ENCODE results near the gene RAB37. TPM values are rescaled to one million over a fixed set of nuclear protein-coding genes. Genes with fewer than 3 reads are reported as not detected.

Gene RAB37
- total RNA-seq, 1 experiment from 2014 or later = 2.5 TPM

DNA sequence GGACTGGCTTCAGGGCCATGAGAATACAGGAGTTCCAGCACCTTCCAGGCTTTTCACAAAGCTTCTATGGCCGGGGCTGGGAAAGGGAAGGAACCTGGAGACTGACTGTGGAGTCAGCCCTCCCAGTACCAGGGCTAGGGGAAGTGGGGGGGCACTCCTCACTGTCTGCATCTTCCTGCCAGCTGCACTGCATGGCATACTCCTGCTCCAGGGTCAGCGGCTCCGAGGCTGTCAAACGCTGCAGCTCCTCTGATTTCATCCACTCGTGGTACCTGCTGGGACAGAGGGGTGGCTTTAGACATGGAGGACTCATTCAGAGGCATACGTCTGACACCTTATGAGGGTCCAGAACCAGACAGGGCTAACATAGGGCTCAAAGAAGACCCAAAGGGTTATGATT, 36.4 kb downstream of the RAB37 start:
- H3K9me3 ChIP-seq (ENCODE audit: control insufficient read depth, low read depth, low read length) = no peaks in the 10 kb centered on the region
- H4K8ac ChIP-seq (replicated peaks; ENCODE audit: insufficient read length, low read depth, low read length) = no peak overlapping the region
- no peak overlapping the region for H3K4ac ChIP-seq (ENCODE audit: low read depth, low read length)
- H4K5ac ChIP-seq (ENCODE audit: insufficient read length, low read depth, low read length) = no peak overlapping the region
- H2BK15ac ChIP-seq (ENCODE audit: low read depth, low read length) = no peak overlapping the region
- no peak overlapping the region for H2BK20ac ChIP-seq (ENCODE audit: low read depth, low read length, poor library complexity, severe bottlenecking)
- H3K18ac ChIP-seq (ENCODE audit: insufficient read length, low read depth, low read length) = no peak overlapping the region
- no peak overlapping the region for H2BK12ac ChIP-seq (ENCODE audit: insufficient read length, low read depth, low read length)
- no peak overlapping the region for H3K27ac ChIP-seq (ENCODE audit: insufficient read length, low read depth, low read length)
- no peak overlapping the region for H2AFZ ChIP-seq (ENCODE audit: low read length)
- no peak overlapping the region for H3K56ac ChIP-seq (ENCODE audit: insufficient read length, low read depth, low read length)
- H3K36me3 Mint-ChIP-seq (ENCODE audit: insufficient read depth in 1 of 3, low read depth in 3 of 3) = peaks cover 27 to 58% (median 52%) of the 10 kb centered on the region in 3 experiments; a peak in 6 of 7 replicates
- no peaks in the 10 kb centered on the region for H4K20me1 ChIP-seq (ENCODE audit: control insufficient read depth, insufficient read depth, insufficient read length)
- H2BK5ac ChIP-seq (ENCODE audit: insufficient read length, low read length) = no peak overlapping the region
- H3K4me1 ChIP-seq (ENCODE audit: insufficient read depth, low read length) = no peaks in the 10 kb centered on the region; the same call in 1 of the 2 replicates
- DNase-seq = no peak
- no peaks in the 10 kb centered on the region for H3K79me2 ChIP-seq (ENCODE audit: insufficient read depth, low read length)
- H3K23ac ChIP-seq (ENCODE audit: insufficient read length, low read depth, low read length) = no peak overlapping the region
- H3K23me2 ChIP-seq (ENCODE audit: insufficient read length, low read depth, low read length, poor library complexity, severe bottlenecking) = peaks cover 10% of the 10 kb centered on the region
- no peak overlapping the region for H3K9ac ChIP-seq (ENCODE audit: extremely low read depth, insufficient read length, low read length)
- peaks cover 13 to 26% of the 10 kb centered on the region in 2 experiments for H3K4me1 Mint-ChIP-seq
- H2AK5ac ChIP-seq (ENCODE audit: insufficient read length, low read length) = no peak overlapping the region
- no peak overlapping the region for H3K14ac ChIP-seq (ENCODE audit: insufficient read depth, low read length)
- H3K4me2 ChIP-seq (ENCODE audit: insufficient read depth, insufficient read length, low read length) = no peak overlapping the region
- H3T11ph ChIP-seq (ENCODE audit: low read length) = no peak overlapping the region
- TF ChIP-seq CTCF (conservative IDR thresholded peaks at IDR 0.05) = no peak
- H3K4me3 Mint-ChIP-seq = no peak overlapping the region
- no peaks in the 10 kb centered on the region for H3K9me3 Mint-ChIP-seq
- no peak overlapping the region for H4K91ac ChIP-seq (ENCODE audit: insufficient read length, low read depth, low read length)
- no peaks in the 10 kb centered on the region for H3K27me3 ChIP-seq (ENCODE audit: insufficient read depth, low read length)
- H2BK120ac ChIP-seq (ENCODE audit: low read depth, low read length, poor library complexity, severe bottlenecking) = no peak overlapping the region
- H3K27me3 Mint-ChIP-seq (ENCODE audit: low read depth) = no peaks in the 10 kb centered on the region
- WGBS (ENCODE audit: extremely low coverage, insufficient read length, low lambda C conversion rate) = no CpG with 5 or more reads among the region's 6 CpGs
- H3K27ac Mint-ChIP-seq = no peak overlapping the region
- H3K79me1 ChIP-seq (ENCODE audit: insufficient read depth, low read depth, low read length, poor library complexity, severe bottlenecking) = no peaks in the 10 kb centered on the region

All from H9 (cell line).